LNCAP (cell line): ENCODE data around the gene CFAP300.

Source experiments
- TF ChIP-seq, protein P1 (sequence below): fragments of 450-650 bp; IDR thresholded peaks from 2 replicates; pipeline ENCODE4 v1.5.1; 2017; ENCODE audit warnings: mild to moderate bottlenecking

CFAP300 gene

GRCh38 chr11:102117472-102118113, 70.4 kb downstream of the CFAP300 start:
- TF ChIP-seq, protein P1, sequence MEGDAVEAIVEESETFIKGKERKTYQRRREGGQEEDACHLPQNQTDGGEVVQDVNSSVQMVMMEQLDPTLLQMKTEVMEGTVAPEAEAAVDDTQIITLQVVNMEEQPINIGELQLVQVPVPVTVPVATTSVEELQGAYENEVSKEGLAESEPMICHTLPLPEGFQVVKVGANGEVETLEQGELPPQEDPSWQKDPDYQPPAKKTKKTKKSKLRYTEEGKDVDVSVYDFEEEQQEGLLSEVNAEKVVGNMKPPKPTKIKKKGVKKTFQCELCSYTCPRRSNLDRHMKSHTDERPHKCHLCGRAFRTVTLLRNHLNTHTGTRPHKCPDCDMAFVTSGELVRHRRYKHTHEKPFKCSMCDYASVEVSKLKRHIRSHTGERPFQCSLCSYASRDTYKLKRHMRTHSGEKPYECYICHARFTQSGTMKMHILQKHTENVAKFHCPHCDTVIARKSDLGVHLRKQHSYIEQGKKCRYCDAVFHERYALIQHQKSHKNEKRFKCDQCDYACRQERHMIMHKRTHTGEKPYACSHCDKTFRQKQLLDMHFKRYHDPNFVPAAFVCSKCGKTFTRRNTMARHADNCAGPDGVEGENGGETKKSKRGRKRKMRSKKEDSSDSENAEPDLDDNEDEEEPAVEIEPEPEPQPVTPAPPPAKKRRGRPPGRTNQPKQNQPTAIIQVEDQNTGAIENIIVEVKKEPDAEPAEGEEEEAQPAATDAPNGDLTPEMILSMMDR = no peak

GRCh38 chr11:102118937-102119336, 71.7 kb downstream of the CFAP300 start:
- TF ChIP-seq, protein P1 = no peak

DNA sequence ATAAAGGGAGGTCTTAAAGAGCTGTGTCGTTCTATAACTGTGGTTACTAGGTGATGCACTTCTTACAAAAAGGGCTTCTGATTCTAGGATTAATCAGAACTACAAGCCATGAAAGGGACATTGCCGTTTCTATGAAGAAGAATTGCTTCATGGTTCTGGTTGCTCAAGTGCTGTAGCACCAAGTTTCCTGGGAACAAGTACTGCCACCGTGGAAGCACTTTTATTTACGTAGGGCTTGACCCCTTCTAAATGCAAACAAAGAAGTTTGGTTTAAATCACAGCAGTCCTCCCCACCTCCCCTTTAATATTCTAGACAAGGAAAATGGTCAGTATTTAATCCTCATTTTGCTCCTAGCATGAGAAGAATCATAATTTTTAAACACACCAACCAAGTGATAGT, 72.8 kb downstream of the CFAP300 start:
- TF ChIP-seq, protein P1 = no peak

GRCh38 chr11:102120437-102120973, 73.3 kb downstream of the CFAP300 start:
- TF ChIP-seq, protein P1 = no peak

DNA sequence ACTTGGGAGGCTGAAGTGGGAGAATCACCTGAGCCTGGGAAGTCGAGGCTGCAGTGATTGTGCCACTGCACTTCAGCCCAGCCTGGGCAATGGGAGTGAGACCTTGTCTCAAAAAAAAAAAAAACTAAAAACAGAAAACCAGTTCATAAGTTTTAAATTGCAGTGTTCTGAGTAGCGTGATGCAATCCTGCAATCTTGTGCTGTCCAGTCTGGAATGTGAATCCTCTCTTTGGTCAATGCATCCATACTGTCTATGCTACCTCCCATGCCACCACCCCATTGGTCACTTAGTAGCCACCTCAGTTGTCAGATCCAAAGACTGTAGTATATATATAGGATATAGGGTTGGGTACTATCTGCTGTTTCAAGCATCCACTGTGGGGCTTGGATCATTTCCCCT, 74.1 kb downstream of the CFAP300 start:
- TF ChIP-seq, protein P1 = no peak
